Anterior cingulate cortex (tissue), 58 donors: ENCODE measurements around the gene LBP.

Source experiments
- DNase-seq, 58 donors: peaks; one replicate each; lab custom pipeline; 2025; lab: John Stamatoyannopoulos, UW

Gene LBP

DNA sequence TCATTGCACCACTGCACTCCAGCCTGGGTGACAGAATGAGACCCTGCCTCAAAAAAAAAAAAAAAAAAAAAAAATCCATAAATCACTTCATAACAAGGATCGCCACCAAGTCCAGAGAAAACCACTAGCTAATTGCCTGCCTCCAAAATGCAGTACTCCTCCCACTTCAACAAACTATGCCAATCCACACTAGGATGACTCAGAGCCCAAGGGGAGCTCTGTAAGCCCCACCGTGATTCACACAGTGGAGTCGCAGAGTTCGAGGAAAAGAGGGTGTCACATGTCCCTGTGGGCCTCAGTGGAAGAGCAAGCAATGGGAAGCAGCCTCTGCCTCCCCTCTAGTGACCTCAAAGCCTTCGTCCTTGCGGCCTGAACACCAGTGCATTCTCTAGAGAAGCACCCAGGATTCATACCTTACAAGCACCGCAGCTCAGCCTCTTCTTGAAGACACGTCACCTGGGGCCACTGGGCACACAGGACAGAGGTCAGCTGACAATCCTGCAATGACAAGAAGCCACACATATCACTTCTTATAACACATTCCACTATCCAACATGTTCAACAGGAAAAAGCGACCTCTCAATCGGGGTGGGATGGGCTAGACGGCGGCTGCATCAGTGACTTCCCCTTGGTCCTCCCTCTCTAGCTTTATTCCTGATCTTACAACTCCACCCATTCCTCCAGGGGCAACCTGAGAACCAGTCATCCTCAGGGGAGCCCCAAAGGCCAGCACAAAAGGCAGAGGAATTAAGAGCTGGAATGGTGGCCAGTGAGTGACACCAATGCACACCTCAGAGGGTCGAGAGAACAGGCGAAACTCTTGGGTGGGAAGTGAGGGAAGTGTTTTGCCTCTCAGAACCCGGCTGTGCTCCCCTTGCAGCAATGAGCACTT lies 80.0 kb downstream of the LBP start:
- DNase-seq = peak in 13 of 58 donors; percentile 12 to 58 (median 25)
